Dendritic cell treated with granulocyte-macrophage colony-stimulating factor and Interleukin-4, amounts not matched to agents 40 ng/mL and 50 ng/mL, for 4 days (primary cell): ENCODE results near the gene KCNH5.

ENCODE experiments used
- H3K27ac Mint-ChIP-seq: one replicate; pipeline ENCODE4 v1.8.0; 2022; ENCODE audit warnings: mild to moderate bottlenecking, mixed read lengths
- H3K27me3 Mint-ChIP-seq: one replicate; pipeline ENCODE4 v1.8.0; 2022; ENCODE audit warnings: mild to moderate bottlenecking, mixed read lengths
- H3K36me3 Mint-ChIP-seq: one replicate; pipeline ENCODE4 v1.8.0; 2022; ENCODE audit warnings: low read depth, mixed read lengths
- H3K4me1 Mint-ChIP-seq: one replicate; pipeline ENCODE4 v1.8.0; 2022; ENCODE audit warnings: low read depth, mixed read lengths
- H3K4me3 Mint-ChIP-seq: one replicate; pipeline ENCODE4 v1.8.0; 2022; ENCODE audit warnings: mild to moderate bottlenecking, moderate library complexity, mixed read lengths
- H3K9me3 Mint-ChIP-seq: one replicate; pipeline ENCODE4 v1.8.0; 2022; ENCODE audit warnings: mixed read lengths
- intact Hi-C: fragments of 100-400 bp; cut with micrococcal nuclease; formaldehyde crosslinking; loops from one replicate; pipeline ENCODE4 v1.15.0; 2022

KCNH5 gene

GRCh38 chr14:62658631-62659030 is 386.6 kb downstream of the KCNH5 start:
- peaks cover 15% of the 10 kb centered on the region for H3K9me3 Mint-ChIP-seq
- H3K27ac Mint-ChIP-seq = no peak overlapping the region

GRCh38 chr14:62657376-62657775 is 387.9 kb downstream of the KCNH5 start:
- Mint-ChIP-seq H3K4me1 (no peaks in the 10 kb centered on the region), H3K9me3 (peaks cover 15% of the 10 kb centered on the region), H3K27ac (no peak overlapping the region), H3K36me3 (no peaks in the 10 kb centered on the region), H3K27me3 (no peaks in the 10 kb centered on the region), H3K4me3 (no peak overlapping the region)
- intact Hi-C loops = no loop called here

More at GRCh38 chr14:62658631-62659030, 386.6 kb downstream of the KCNH5 start:
- Mint-ChIP-seq H3K4me1 (no peaks in the 10 kb centered on the region), H3K36me3 (no peaks in the 10 kb centered on the region), H3K27me3 (no peaks in the 10 kb centered on the region), H3K4me3 (no peak overlapping the region)
- intact Hi-C loops = no loop called here

GRCh38 chr14:62655166-62655565 is 390.1 kb downstream of the KCNH5 start:
- intact Hi-C loops = no loop called here
- H3K4me1 Mint-ChIP-seq = no peaks in the 10 kb centered on the region
- H3K27me3 Mint-ChIP-seq = no peaks in the 10 kb centered on the region
- H3K4me3 Mint-ChIP-seq = no peak overlapping the region
- no peak overlapping the region for H3K27ac Mint-ChIP-seq
- H3K9me3 Mint-ChIP-seq = peaks cover 3% of the 10 kb centered on the region
- H3K36me3 Mint-ChIP-seq = no peaks in the 10 kb centered on the region

GRCh38 chr14:62654641-62655040 is 390.6 kb downstream of the KCNH5 start:
- Mint-ChIP-seq H3K36me3 (no peaks in the 10 kb centered on the region), H3K4me1 (no peaks in the 10 kb centered on the region), H3K27ac (no peak overlapping the region), H3K9me3 (peaks cover 8% of the 10 kb centered on the region), H3K27me3 (no peaks in the 10 kb centered on the region), H3K4me3 (no peak overlapping the region)
- intact Hi-C loops = no loop called here
